Choroid plexus epithelial cell (primary cell): ENCODE results near the gene IRAK3.

Experiments
- DNase-seq: peaks from one replicate; pipeline ENCODE4 v3.0.0-alpha.2; 2010; ENCODE audit warnings: low read depth
- H3K4me3 ChIP-seq: 2 replicates; pipeline ENCODE4 v1.5.1; 2011; ENCODE audit warnings: low read depth, mild to moderate bottlenecking, control low read depth, low read length, moderate library complexity
- CTCF ChIP-seq: conservative IDR thresholded peaks from 2 replicates; pipeline ENCODE4 v1.5.1; 2011; ENCODE audit warnings: low read depth, mild to moderate bottlenecking, control low read depth, inconsistent platforms, low read length, moderate library complexity

The IRAK3 gene

DNA sequence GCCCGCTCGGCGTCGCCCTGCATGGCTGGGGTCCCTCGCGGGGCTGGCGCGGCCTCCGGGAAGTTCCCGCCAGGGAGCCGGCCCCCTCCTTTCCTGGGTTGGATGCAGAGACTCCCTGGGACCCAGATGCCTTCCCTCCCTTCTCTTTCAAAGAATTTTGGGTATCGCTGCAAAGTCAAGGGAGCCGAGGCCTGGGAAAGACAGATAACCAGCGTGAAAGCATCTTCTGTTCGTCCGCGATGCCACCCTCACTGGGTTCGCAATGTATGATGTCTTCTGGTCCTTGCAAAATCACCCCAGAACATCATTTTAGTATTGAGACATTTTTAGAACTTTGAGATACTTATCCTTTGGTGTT, 451 bp downstream of the IRAK3 start:
- peak overlapping the region; percentile 82 for H3K4me3 ChIP-seq
- peak; percentile 22 for DNase-seq
- TF ChIP-seq CTCF, result no peak

DNA sequence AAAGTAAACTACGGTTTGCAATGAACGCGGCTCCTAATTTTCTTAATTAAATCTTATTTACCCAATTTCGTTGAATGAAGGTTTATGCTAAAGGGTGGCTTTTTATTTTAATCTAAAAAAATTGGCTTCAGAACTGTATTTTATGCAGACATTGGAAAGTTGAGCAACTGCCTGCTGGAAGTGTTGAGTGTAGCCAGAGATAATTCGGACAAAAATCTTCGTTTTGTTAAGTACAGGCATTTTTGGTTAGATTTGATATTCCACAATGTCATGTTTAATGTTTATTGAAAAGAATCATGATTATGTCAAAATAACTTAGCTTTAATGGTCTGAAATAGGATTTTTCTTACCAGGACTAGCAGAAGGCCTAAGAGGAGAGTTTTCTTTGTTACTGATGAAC, 875 bp downstream of the IRAK3 start:
- no peak for TF ChIP-seq CTCF
- peak overlapping the region; percentile 82 for H3K4me3 ChIP-seq

DNA sequence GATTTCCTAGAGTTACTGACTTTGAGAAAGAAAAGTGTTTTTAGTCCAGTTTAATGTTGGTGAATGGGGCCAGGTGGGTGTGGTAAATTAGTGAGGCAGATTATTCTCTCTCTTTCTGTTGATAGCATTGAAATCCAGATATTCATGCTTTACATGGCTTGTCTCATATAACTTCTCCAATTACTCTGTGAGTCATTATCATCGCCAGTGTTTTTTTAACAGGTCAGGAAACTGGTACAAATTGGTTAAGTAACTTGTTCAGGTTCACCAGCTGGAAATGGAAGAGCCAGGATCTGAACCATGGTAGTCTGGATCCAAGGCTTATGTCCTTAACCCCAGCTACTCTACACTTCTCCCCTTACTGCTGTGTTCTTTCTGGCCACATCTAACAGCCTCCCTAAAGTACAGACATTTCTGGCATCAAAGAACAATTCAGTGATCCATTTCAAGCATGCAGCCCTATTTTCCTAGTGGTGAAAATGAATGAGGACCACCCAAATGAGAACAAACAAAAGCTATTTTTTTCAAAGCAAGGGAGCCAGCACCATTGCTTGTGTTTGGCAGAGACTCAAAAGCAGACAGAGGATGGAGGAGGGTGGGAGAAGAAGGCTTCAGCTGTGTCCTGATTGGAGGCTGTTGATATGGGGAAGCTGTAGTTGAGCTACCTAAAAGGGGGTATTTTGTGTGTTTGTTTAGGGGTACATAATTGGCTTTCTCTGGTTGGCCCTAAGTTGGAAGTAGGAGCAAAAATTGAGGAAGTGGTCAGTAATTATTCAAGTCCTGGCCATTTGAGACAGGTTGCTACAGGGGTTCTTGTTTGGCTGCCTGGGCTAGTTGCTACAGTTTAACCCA, 1.7 kb downstream of the IRAK3 start:
- TF ChIP-seq CTCF, result no peak
- peak; percentile 65 for DNase-seq
- H3K4me3 ChIP-seq, result peak overlapping the region; percentile 82

More for the DNA sequence above, 875 bp downstream of the IRAK3 start:
- DNase-seq, result peak; percentile 27

- TF ChIP-seq CTCF, result no peak
- no peak overlapping the region for H3K4me3 ChIP-seq
- no peak for DNase-seq
These were observed 2.6 kb downstream of the IRAK3 start for GRCh38 chr12:66191547-66192126.

GRCh38 chr12:66194122-66194521, 5.1 kb downstream of the IRAK3 start:
- TF ChIP-seq CTCF, result no peak
- H3K4me3 ChIP-seq, result no peak overlapping the region
- no peak for DNase-seq

- H3K4me3 ChIP-seq, result no peak overlapping the region
- no peak for TF ChIP-seq CTCF
- peak; percentile 32 for DNase-seq
These were observed 6.2 kb downstream of the IRAK3 start for GRCh38 chr12:66195242-66195641.

- no peak overlapping the region for H3K4me3 ChIP-seq
- no peak for TF ChIP-seq CTCF
- peak; percentile 71 for DNase-seq
These were observed 7.8 kb downstream of the IRAK3 start for GRCh38 chr12:66196806-66197205.
